Measurements from ENCODE around the gene ERAS. TPM values are rescaled to one million over a fixed set of nuclear protein-coding genes. Genes with fewer than 3 reads are reported as not detected.

The ERAS gene
- not detected in 2 replicates for total RNA-seq

GRCh38 chrX:48826135-48826875, at the start of gene ERAS:
Gene ERAS (plus strand): TSS chrX:48826513. CDS start chrX:48829124, 2,611 bp downstream.

DNA sequence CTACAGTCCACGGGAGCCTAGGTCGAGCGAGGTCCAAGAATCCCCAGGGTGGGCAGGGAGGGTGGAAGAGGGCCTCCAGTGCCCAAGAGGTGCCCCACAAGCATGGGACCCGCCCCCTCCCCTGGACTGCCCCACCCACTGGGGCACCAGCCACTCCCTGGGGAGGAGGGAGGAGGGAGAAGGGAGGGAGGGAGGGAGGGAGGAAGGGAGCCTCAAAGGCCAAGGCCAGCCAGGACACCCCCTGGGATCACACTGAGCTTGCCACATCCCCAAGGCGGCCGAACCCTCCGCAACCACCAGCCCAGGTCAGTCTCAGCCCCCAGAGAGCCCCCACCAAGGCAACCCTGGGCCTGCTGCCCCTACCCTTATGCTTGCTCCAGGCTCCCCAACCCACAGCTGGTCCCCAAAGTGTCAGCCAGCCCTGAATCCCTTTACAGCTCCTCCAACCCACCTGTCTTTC, 39.9 kb upstream of the ERAS start, which contains the start of gene GATA1:
Gene GATA1 (plus strand): TSS at position 250 of the 460 bp plus-strand sequence. CDS start 4,520 bp downstream, outside the sequence.

DNA sequence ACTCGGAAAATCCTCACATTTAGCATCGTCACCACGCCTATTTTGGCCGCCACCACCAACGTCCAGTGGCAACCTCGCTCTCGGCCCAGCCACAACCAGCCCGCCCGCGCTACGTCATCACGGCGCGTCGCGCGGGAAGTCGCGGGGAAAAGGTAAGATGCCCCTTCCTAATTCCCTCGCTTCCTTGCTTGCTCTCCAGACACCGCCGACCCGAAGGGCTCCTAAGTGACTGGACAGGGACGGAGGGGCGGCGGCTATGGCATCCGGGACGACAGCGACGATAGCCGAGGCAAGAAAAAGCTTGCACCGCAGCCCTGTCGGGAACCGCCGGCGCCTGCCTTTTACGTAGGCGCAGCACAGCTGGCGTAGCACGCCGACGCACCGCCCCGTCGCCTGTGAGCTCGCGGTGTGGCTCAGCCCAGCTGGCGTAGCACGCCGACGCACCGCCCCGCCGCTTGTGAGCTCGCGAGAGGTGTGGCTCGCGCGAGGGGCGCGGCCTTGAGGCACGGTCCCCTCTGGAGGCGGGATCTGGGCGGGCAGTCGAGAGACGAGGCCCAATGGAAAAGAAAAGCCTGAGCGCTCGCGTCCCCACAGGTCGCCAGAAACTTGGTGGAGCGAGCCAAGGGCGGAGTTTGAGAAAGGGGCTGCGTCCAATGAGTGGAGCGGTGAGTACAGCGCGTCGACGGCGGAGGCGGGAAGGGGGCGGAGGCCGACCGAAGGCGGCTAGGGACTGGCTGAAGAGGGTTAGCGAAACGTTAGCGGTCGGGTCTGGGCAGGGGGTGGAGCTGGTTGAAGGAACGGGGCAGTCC, 24.8 kb upstream of the ERAS start, which contains the start of gene HDAC6:
Gene HDAC6 (plus strand): TSS at position 788 of the 809 bp plus-strand sequence. CDS start 626 bp downstream, outside the sequence.

DNA sequence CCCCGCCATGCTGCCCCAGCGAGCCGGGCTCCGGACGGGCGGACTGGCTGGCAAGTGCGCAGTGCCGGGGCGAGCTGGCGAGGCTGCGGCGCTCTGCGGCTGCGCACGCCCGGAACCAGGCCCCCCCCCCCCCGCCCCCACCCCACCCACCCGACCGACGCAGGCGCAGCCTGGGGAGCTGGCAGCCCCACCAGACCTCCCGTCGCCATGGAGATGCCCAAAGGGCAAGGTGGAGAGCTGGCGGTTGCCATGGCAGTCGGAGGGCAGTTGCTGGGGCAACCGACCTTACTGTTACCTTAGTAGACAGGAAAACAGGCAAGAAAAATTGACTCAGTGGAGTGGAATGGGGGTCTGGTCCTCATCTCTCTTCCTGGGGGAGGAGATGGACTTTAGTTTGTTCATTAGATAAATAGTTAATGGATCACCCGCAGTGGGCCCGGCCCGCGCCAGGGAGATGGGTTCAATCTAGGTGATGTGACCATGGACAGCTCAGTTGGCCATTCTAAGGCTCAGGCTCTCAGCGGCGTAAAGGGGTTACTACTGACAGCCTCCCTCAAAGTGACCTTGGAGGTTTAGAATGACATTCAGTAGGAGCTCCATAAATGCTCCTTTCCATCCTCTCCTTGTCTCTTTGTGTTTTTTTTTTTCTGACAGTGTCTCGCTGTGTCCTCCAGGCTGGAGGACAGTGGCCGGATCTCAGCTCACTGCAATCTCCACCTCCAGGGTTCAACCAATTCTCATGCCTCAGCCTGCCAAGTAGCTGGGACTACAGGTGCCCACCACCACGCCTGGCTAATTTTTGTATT, 9.4 kb downstream of the ERAS start, which contains the start of gene PCSK1N:
Gene PCSK1N (minus strand): TSS at position 87 of the 806 bp plus-strand sequence. CDS start 78 bp downstream, at position 9.

Other genes starting within 250 kb of the ERAS start
- 73.4 and 102 TPM in 2 replicates for gene WDR13, start 229.0 kb upstream of the ERAS start, total RNA-seq
- 0.23 TPM in 1 of 2 replicates, not detected in the other for gene WAS, start 142.7 kb upstream of the ERAS start, total RNA-seq
- 1.6 and 2.8 TPM in 2 replicates for gene SUV39H1, start 129.8 kb upstream of the ERAS start, total RNA-seq
- gene GLOD5, start 64.8 kb upstream of the ERAS start, total RNA-seq = not detected in 2 replicates
- not detected in 2 replicates for gene GATA1, start 39.9 kb upstream of the ERAS start, total RNA-seq
- 38.2 and 44.4 TPM in 2 replicates for gene HDAC6, start 24.4 kb upstream of the ERAS start, total RNA-seq
- 0.70 and 3.7 TPM in 2 replicates for gene PCSK1N, start 9.1 kb downstream of the ERAS start, total RNA-seq
- 20.0 and 35.8 TPM in 2 replicates for gene TIMM17B, start 71.3 kb downstream of the ERAS start, total RNA-seq
- 46.7 and 60.4 TPM in 2 replicates for gene PQBP1, start 71.4 kb downstream of the ERAS start, total RNA-seq
- 19.9 and 24.0 TPM in 2 replicates for gene SLC35A2, start 85.1 kb downstream of the ERAS start, total RNA-seq
- 0.77 and 3.2 TPM in 2 replicates for gene PIM2, start 92.5 kb downstream of the ERAS start, total RNA-seq
- 34.2 and 36.8 TPM in 2 replicates for gene OTUD5, start 131.1 kb downstream of the ERAS start, total RNA-seq
- gene KCND1, start 145.3 kb downstream of the ERAS start, total RNA-seq = 2.0 and 3.5 TPM in 2 replicates
- gene GRIPAP1, start 175.8 kb downstream of the ERAS start, total RNA-seq = 8.5 and 20.9 TPM in 2 replicates
- 39.6 and 59.0 TPM in 2 replicates for gene TFE3, start 216.8 kb downstream of the ERAS start, total RNA-seq
- gene CCDC120, start 232.5 kb downstream of the ERAS start, total RNA-seq = 1.1 and 1.5 TPM in 2 replicates
- gene PRAF2, start 247.5 kb downstream of the ERAS start, total RNA-seq = 38.2 and 38.6 TPM in 2 replicates

Data from pericardium fibroblast (primary cell).